ENCODE measurements around the gene NTN1. TPM values are rescaled to one million over a fixed set of nuclear protein-coding genes. Genes with fewer than 3 reads are reported as not detected.

NTN1 gene
- total RNA-seq: 1.8 TPM
- polyA plus RNA-seq (ENCODE audit: insufficient read depth, low read depth, low replicate concordance): 1.8 TPM
- long read RNA-seq, donor 1: 0 reads
- long read RNA-seq, donor 2, full-length matches to known transcripts: 1 of 1 reads
- long read RNA-seq, donor 2, partial matches to known transcripts: 0 of 1 reads
- long read RNA-seq, donor 2, other reads (novel, unspliced or antisense): 0 of 1 reads
- long read RNA-seq, donor 3: 0 reads
- long read RNA-seq, donor 4: 0 reads
- long read RNA-seq, donor 5: 0 reads
- long read RNA-seq, donor 6: 0 reads
- long read RNA-seq, donor 7, partial matches to known transcripts: 0 of 5 reads
- long read RNA-seq, donor 7, other reads (novel, unspliced or antisense): 5 of 5 reads
- long read RNA-seq, donor 8: 0 reads
- long read RNA-seq, donor 9: 0 reads
- long read RNA-seq, donor 10: 0 reads

GRCh38 chr17:9021158-9021991 is at the start of gene NTN1:
NTN1 (plus strand) TSS chr17:9021510; CDS start chr17:9022374, 864 bp downstream.
- H3K27me3 ChIP-seq (ENCODE audit: control insufficient read depth, insufficient read depth, low read length): peaks cover 39% of the 10 kb centered on the region
- peak within 1 kb of the TSS in 2 of 3 donors; percentile 29 to 39 for H3K4me3 ChIP-seq (ENCODE audit: low read length in 3 of 3)
- no peak for FAIRE-seq
- H3K4me1 ChIP-seq (ENCODE audit: control insufficient read depth in 2 of 3, insufficient read depth in 2 of 3, low read depth in 1 of 3, low read length in 3 of 3): peaks cover 0 to 16% (median 0%) of the 10 kb centered on the region in 3 donors
- peak; percentile 55 to 79 (median 70) for DNase-seq
- intact Hi-C loops (cut with DNase I): no loop called here
- no peak for TF ChIP-seq CTCF (IDR thresholded peaks at IDR 0.05; ENCODE audit: borderline replicate concordance, extremely low read depth, insufficient read depth)
- H3K27ac ChIP-seq (ENCODE audit: low read depth in 2 of 2, low read length in 2 of 2): no peak within 1 kb of the TSS
- H3K9me3 ChIP-seq (ENCODE audit: control insufficient read depth in 2 of 3, insufficient read depth in 1 of 3, low read length in 3 of 3): no peaks in the 10 kb centered on the region
- H3K36me3 ChIP-seq (ENCODE audit: control insufficient read depth in 2 of 3, insufficient read depth in 3 of 3, low read length in 3 of 3): no peaks in the 10 kb centered on the region
- peak within 1 kb of the TSS in 1 of 3 donors; percentile 26 for H3K9ac ChIP-seq (ENCODE audit: low read length in 3 of 3)

GRCh38 chr17:8975091-8975725 is 46.1 kb upstream of the NTN1 start:
- Histone ChIP-seq H3K27ac (ENCODE audit: low read depth in 2 of 2, low read length in 2 of 2) (no peak overlapping the region), H3K27me3 (ENCODE audit: control insufficient read depth, insufficient read depth, low read length) (no peaks in the 10 kb centered on the region), H3K9ac (ENCODE audit: low read length in 3 of 3) (no peak overlapping the region), H3K36me3 (ENCODE audit: control insufficient read depth in 2 of 3, insufficient read depth in 3 of 3, low read length in 3 of 3) (no peaks in the 10 kb centered on the region), H3K4me3 (ENCODE audit: low read length in 3 of 3) (no peak overlapping the region), H3K4me1 (ENCODE audit: control insufficient read depth in 2 of 3, insufficient read depth in 2 of 3, low read depth in 1 of 3, low read length in 3 of 3) (no peaks in the 10 kb centered on the region), H3K9me3 (ENCODE audit: control insufficient read depth in 2 of 3, insufficient read depth in 1 of 3, low read length in 3 of 3) (no peaks in the 10 kb centered on the region)
- no peak for TF ChIP-seq CTCF (IDR thresholded peaks at IDR 0.05; ENCODE audit: borderline replicate concordance, extremely low read depth, insufficient read depth)
- intact Hi-C loops (cut with DNase I): no loop called here
- FAIRE-seq (no peak), DNase-seq (peak in 1 of 5 donors; percentile 26)

- DNase-seq: no peak
- H3K4me1 ChIP-seq (ENCODE audit: control insufficient read depth in 2 of 3, insufficient read depth in 2 of 3, low read depth in 1 of 3, low read length in 3 of 3): no peaks in the 10 kb centered on the region
- H3K4me3 ChIP-seq (ENCODE audit: low read length in 3 of 3): no peak overlapping the region
- no peaks in the 10 kb centered on the region for H3K27me3 ChIP-seq (ENCODE audit: control insufficient read depth, insufficient read depth, low read length)
- no peaks in the 10 kb centered on the region for H3K9me3 ChIP-seq (ENCODE audit: control insufficient read depth in 2 of 3, insufficient read depth in 1 of 3, low read length in 3 of 3)
- H3K27ac ChIP-seq (ENCODE audit: low read depth in 2 of 2, low read length in 2 of 2): no peak overlapping the region
- no peak overlapping the region for H3K9ac ChIP-seq (ENCODE audit: low read length in 3 of 3)
- no peak for TF ChIP-seq CTCF (IDR thresholded peaks at IDR 0.05; ENCODE audit: borderline replicate concordance, extremely low read depth, insufficient read depth)
- no peak for FAIRE-seq
- no peaks in the 10 kb centered on the region for H3K36me3 ChIP-seq (ENCODE audit: control insufficient read depth in 2 of 3, insufficient read depth in 3 of 3, low read length in 3 of 3)
- intact Hi-C loops (cut with DNase I): no loop called here
These were observed 44.7 kb upstream of the NTN1 start for GRCh38 chr17:8976638-8977037.
